Measurements from ENCODE around the gene RBM15B.

Gene RBM15B

DNA sequence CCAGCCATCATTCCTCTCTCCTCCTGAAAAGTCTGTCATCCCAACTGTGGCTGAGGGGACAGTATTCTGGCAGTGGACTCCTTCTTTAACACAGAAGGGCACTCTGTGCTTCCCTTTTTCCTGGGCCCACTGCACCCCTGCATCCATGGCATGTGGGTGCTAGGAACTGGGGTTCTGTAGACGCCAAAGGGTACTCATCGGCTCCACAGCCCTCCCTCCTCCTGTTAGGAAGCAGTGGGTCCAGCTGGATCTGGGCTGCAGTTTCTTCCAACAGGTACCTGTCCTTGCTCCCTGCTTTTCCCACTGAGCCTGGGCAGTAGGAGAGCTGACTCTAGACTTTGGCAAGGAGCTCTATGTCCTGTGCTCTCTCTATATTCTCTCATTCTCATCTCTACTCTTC lies 12.4 kb upstream of the RBM15B start:
- no peak for DNase-seq

- DNase-seq, result peak; percentile 94
Measured at GRCh38 chr3:51379301-51379700, 11.8 kb upstream of the RBM15B start.

DNA sequence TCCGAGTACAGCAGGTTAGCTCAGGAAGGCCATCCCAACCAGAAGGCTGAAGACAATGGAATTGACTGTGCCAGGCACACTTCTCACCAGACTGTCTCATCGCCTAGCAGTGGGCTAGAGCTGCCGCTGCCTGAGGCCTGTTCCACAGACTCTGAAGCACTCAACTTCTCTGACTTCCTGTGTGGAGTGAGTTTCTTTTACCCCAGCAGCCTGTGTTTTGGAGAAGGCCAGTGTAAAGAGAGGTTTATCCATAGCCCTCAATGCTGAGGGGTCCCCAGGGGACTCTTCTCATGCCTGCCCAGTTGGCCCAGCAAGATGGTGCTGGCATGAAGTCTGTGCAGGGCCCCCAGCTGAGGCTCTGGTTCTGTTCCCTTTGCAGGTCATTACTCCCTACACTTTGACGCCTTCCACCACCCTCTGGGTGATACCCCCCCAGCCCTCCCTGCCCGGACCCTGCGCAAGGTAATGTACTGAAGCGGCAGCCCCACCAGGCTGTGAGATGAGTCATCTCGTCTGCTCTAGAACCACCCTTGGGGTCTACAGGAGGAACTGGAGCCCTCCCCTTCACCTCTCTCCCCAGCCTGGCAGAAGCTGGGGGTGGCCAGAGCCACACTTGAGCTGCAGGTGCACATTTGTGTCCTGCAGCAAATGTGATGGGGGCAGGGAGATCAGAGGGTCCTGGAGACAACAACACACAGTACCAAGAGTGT lies 11.2 kb upstream of the RBM15B start:
- no peak for DNase-seq

GRCh38 chr3:51380601-51381332 lies 10.3 kb upstream of the RBM15B start:
- DNase-seq, result no peak

DNA sequence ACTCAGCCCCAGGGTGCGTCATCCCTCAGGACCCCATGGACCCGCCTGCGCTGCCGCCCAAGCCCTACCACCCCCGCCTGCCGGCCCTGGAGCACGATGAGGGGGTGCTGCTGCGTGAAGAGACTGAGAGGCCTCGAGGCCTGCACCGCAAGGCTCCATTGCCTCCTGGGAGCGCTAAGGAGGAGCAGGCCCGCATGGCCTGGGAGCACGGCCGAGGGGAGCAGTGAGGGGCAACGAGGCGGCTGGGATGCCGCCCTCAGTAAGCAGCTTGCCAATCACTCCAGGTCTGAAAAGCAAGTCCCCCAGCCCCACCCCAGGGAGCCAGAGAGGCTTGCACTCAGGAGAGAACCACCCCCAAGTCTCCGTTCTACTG lies 9.8 kb upstream of the RBM15B start:
- DNase-seq, result no peak

DNA sequence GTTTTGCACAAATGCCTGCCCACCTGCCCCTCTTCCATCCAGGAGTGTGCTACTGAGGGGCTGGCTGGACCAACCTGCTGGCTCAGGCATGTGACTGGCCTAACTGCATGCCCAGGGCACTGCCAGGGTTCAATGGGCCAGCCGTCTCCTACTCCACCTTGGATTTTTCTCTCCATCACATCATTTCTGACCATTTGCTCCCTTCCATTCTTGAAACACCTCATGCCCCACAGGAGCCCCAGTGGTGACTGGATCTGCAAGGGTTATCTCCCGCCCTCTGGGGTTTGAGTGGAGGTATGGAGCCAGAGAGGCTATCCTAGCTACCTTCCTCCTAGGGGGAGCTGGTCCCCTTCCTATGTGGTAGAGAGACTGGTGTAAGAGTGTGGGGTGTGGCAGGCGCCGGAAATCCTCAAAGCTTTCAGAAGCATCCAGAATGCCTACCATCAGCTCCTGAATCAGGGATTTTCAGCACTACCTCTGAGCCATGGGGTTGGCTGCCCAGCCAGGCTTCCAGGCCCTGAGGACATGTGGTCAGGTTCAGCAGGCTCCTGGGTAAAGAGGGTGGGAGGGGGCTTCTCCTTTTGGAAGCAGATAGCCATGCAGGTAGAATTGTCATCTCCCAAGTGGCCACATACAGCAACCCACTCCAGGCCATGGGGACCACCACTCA lies 8.9 kb upstream of the RBM15B start:
- DNase-seq, result no peak

DNA sequence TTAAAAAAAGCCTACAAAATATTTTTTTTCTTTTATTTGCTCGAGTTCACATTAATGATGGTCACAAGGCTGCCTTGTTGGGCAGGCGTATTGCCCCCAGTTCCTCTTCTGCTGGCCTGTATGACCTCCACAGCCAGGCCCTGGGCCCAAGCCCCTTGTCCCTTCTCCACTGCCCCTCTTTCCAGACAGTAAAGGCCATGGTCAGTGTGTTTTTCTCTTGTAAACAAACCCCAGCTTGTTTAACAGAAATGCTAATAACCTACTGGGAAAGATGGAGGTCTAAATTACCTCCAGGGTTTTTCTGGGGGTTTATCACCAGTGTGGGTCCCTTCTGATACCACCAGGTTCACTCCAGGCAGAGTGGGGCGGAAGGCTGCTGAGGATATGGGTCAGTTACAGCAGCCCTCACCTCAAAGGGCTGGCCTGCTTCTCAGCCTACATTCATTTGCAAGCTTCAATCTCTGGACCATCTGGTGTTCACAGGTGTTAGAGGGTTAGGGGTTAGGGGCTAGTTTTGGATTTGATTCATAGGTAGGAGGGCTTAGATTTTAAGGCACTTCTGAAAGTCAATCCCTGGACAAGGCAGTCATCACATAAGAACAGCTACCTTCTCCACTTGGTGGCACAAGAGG lies 8.0 kb upstream of the RBM15B start:
- no peak for DNase-seq

DNA sequence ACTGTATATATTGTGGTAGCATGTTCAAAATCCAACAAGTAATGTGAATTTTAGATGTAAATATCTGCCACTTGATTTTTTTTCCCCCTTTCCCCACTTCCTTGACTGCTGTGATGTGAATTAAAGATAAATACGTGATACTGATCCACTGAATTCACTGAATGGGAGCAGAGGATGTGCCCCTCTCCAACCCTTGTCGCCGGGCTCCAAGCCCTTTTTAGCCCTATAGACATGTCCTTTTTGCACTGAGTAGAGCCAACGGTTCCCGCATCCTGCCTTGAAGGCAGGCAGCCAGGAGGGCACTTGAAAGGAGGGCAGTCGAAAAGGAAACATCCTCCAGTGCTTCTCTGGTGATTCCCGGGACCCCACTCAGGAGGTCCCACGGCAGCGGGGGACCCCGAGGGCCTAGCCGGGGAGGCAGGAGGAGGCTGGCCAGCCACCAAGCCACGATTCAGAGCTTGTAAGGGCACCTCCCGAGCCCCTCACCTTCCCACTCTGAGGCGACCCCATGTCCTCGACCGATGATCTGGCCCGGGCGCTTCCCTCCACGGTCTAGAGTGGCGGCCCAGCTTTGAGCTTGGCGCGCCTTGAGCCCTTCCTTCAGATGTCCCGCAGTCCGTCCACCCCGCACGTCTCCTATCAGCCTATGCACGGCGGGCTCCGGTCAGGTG lies 6.9 kb upstream of the RBM15B start:
- DNase-seq, result peak; percentile 48

- peak; percentile 99 for DNase-seq
Measured at GRCh38 chr3:51384726-51385473, 6.2 kb upstream of the RBM15B start, which contains the start of gene MANF. Gene MANF (plus strand): TSS chr3:51385291. CDS start chr3:51385343, 52 bp downstream.

GRCh38 chr3:51385621-51386091 lies 5.4 kb upstream of the RBM15B start:
- no peak for DNase-seq

DNA sequence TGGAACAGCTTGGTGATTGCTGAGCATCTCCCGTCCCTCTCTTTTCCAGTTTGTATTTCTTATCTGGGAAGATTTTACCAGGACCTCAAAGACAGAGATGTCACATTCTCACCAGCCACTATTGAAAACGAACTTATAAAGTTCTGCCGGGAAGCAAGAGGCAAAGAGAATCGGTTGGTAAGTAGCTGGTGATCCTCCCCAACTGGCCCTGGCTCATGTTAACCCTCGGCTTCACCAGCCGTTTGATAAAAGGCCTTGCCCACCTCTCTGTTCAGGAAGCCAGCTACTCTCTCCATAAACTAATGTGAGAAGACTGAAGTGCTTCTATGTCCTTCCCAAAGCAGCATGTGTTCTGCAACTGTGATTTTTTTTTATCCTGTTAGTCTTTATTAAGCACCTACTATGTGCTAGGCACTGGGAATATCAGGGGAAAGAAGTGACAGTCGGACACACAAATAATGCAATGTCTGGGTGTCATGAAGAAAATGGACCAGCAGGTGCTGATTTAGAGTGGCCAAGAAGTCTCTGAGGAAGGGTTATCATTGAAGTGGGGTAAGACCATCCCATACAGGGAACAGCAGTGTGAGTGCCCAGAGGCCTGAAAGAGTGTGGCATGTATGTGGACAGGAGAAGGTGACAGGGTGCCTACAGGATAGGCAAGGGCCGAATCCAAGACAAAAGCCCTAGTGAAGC lies 4.8 kb upstream of the RBM15B start:
- DNase-seq, result no peak

- no peak for DNase-seq
Measured at GRCh38 chr3:51386852-51387229, 4.2 kb upstream of the RBM15B start.

DNA sequence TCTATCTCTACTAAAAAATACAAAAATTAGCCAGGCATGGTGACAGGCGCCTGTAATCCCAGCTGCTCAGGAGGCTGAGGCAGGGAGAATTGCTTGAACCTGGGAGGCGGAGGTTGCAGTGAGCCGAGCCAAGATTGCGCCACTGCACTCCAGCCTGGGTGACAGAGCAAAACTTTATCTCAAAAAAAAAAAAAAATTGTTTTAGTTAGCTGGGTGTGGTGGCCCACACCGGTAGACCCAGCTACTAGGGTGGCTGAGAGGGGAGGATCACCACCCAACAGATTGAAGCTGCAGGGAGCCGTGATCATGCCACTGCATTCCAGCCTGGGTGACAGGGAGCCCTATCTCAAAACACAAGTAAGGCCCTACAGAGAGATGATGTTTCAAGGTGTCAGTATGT lies 3.8 kb upstream of the RBM15B start:
- peak; percentile 66 for DNase-seq

DNA sequence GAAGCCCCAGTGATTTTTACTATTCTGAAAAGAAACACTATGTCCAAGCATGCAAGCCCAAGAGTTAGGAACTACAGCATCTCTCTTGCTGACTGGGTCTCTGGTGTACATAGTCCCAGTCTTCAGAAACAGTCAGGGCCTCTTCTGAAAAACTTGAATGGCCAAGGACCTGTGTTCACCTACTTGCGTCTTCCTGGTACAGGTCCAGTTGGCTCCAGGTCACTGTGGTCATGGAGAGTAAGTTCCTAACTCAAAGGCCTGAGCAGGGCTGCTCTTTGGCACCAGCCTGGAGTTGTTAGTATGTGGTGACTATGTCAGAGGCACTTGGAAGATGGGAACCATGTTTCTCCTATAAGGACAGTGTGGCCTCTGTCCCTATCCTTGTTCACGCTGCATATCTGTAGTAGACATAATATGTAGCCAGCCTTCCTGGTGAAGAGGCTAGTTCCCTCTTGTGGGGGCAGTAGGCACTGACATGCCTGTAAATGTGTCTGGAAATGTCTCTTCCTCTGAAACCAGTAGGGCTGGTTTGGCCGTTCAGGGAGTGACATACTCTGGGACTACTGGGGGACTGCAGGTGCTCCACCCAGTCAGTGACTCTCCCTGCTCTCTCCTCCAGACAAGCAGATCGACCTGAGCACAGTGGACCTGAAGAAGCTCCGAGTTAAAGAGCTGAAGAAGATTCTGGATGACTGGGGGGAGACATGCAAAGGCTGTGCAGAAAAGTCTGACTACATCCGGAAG lies 2.6 kb upstream of the RBM15B start:
- DNase-seq, result peak; percentile 74

DNA sequence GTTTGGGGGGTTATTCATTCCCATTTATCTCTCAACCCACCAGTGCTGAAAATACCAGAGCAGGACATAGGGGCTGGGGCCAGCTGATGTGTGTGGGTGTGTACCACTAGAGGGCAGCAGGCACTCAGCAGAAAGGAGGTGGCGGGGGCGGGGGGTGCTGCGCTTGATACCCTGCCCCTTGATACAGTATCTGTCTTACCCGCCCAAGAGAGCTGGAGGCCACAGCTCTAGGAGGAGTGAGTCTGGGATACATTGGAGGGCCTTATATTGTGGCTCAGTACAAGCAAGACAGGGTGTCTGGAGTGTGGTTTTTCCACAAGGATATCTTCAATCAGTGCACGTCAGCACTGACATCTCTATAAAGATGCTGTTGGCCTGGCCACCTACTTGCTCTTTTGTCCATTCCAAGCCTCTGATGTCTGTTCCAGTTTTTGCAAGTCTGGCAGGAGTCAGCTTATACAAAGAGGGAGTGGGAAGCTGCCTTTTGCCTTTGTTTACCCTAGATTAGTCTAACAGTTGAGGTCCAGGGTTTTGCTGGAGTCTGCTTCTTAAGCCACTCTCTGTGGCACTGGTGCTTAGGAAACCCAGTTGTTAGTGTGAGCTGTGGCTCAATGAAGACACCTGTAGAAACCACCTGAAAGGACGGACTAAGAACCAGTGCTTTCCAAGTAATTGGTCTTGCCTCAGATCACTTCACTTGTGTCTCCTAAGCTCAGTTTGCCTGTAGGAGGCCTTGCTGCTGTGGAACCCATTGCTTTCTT lies 1.5 kb upstream of the RBM15B start:
- DNase-seq, result peak; percentile 88

DNA sequence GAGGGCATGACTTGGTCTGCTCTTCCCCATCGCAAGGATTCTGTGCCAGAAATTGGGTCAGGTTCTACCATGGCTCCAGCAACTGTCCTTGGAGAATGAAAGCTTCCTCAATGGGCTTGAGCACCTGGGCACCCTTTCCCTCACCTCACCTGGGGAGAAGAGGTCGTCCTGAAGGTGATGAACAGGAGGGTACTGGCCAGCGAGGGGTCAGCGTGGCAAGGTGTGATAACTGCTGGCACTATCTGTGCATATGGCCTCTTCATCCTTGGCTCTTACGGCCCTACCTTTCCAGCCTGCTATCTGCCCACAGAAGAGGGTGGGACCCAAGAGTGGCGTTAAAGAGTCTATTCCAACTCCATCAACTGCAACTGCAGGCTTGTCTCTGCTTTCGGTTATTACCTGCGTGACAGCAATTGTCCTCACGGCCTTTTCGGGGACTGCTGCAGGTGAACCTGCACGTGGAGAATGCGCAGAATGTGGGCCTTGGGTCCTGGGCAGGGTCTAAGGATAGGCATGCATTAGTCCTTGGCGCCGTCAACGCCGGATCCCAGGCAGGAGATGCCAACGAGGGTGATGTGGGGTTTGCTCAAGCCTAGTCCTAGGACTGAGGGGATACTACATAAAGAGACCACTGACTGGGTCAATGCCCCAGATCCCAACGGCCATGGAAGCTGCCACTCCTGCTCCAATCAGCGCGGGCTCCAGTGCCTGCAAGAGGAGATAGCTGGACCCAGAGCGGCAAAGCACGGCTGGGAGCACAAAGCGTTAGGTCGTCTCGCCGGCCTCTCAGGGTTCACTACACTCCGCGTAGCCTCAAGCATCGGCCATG lies 625 bp upstream of the RBM15B start:
- DNase-seq, result no peak

DNA sequence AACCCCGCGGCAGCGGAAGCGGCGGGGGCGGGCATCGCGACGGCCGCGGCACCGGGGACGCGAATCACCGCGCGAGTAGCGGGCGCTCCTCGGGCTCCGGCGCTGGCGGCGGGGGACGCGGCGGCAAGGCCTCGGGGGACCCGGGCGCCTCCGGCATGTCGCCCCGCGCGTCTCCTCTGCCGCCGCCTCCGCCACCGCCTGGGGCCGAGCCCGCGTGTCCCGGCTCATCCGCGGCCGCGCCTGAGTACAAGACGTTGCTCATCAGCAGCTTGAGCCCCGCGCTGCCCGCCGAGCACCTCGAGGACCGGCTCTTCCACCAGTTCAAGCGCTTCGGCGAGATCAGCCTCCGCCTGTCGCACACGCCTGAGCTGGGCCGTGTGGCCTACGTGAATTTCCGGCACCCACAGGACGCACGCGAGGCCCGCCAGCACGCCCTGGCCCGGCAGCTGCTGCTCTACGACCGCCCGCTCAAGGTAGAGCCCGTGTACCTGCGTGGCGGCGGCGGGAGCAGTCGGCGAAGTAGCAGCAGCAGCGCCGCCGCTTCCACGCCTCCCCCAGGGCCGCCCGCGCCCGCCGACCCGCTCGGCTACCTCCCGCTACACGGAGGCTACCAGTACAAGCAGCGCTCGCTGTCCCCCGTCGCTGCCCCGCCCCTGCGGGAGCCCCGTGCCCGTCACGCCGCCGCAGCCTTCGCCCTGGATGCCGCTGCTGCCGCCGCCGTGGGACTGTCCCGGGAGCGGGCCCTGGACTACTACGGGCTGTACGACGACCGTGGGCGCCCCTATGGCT lies 675 bp downstream of the RBM15B start:
- peak; percentile 58 for DNase-seq

Data from hematopoietic multipotent progenitor cell treated with erythropoietin and hydrocortisone succinate and interleukin-3 and kit ligand, for 4 days (in vitro differentiated cells).